K562 (cell line): ENCODE data around the gene LAPTM5. TPM values are rescaled to one million over a fixed set of nuclear protein-coding genes. Genes with fewer than 3 reads are reported as not detected.

Source experiments
- ERF ChIP-seq: fragments of 450-650 bp; formaldehyde crosslinking; IDR thresholded peaks from 2 replicates; pipeline ENCODE4 v1.4.0; 2020; ENCODE audit warnings: mild to moderate bottlenecking, mixed read lengths
- ETV6 ChIP-seq, 3 experiments: fragments of 150-350 bp in 1 of 3; sonication (generic) in 1 of 3; formaldehyde crosslinking in 1 of 3; IDR thresholded peaks; 2 replicates each; pipeline versions ENCODE4 v1.6.1 to v1.8.0; 2014 to 2022; ENCODE audit warnings: borderline replicate concordance in 2 of 3, low read depth in 2 of 3, antibody characterized with exemption in 1 of 3, low read length in 1 of 3, mild to moderate bottlenecking in 1 of 3, missing genetic modification reagents in 1 of 3
- HNRNPH1 ChIP-seq: fragments of 200-400 bp; formaldehyde crosslinking; optimal IDR thresholded peaks from 2 replicates; pipeline ENCODE3; 2017; ENCODE audit warnings: low read depth, mild to moderate bottlenecking, low read length, moderate library complexity
- NFXL1 ChIP-seq: fragments of 450-650 bp; formaldehyde crosslinking; IDR thresholded peaks from 2 replicates; pipeline ENCODE4 v1.4.0; 2021; ENCODE audit warnings: mild to moderate bottlenecking
- NUFIP1 ChIP-seq: fragments of 450-650 bp; IDR thresholded peaks from 2 replicates; pipeline ENCODE4 v1.6.1; 2018; ENCODE audit not compliant: partially characterized antibody
- SFPQ ChIP-seq: fragments of 200-400 bp; formaldehyde crosslinking; IDR thresholded peaks from 2 replicates; pipeline ENCODE4 v1.6.1; 2017; ENCODE audit warnings: mild to moderate bottlenecking, low read depth, low read length, moderate library complexity
- SRSF9 ChIP-seq: fragments of 200-400 bp; formaldehyde crosslinking; IDR thresholded peaks from 2 replicates; pipeline ENCODE4 v1.6.1; 2017; ENCODE audit warnings: low read depth, low read length, borderline replicate concordance
- TFAP4 ChIP-seq: sonication (generic); formaldehyde crosslinking; IDR thresholded peaks from 2 replicates; pipeline ENCODE4 v1.8.0; 2022; ENCODE audit warnings: missing genetic modification reagents, mild to moderate bottlenecking, moderate library complexity, borderline replicate concordance
- ZNF175 ChIP-seq: fragments of 200-800 bp; sonication (Bioruptor generic); IDR thresholded peaks from 2 replicates; pipeline ENCODE4 v1.6.1; 2016; ENCODE audit warnings: low read depth, mild to moderate bottlenecking, missing genetic modification characterization, missing compliant biosample characterization
- ZNF407 ChIP-seq: fragments of 450-650 bp; IDR thresholded peaks from 2 replicates; pipeline ENCODE4 v1.6.1; 2016; ENCODE audit warnings: low read depth
- polyA plus RNA-seq, 8 experiments: library from polyadenylated mRNA; depleted of rRNA in 4 of 8; stranded (reverse) in 5 of 8; unstranded in 3 of 8; fragments of >200 nt; fragmentation: Nextera tagmentation in 2 of 8; fragmentation: Illumina TruSeq in 1 of 8; extraction: Ambion mirVana in 2 of 8; extraction: Trizol in 1 of 8; gene quantifications; 2 replicates each; pipeline versions ENCODE4 v1.2.1 to v1.2.3, GENCODE V29; 2011 to 2014; ENCODE audit warnings: inconsistent platforms in 1 of 8, missing spikeins in 1 of 8
- total RNA-seq, 7 experiments: library from RNA; depleted of rRNA in 6 of 7; stranded (reverse); fragments of >200 nt in 6 of 7; fragmentation: Illumina TruSeq in 2 of 7; extraction: Trizol in 2 of 7; gene quantifications; 2 replicates each; pipeline versions ENCODE4 v1.2.1 to v1.2.3, GENCODE V29; 2011 to 2021; ENCODE audit warnings: low replicate concordance in 1 of 7

The LAPTM5 gene
- total and polyA plus RNA-seq, 9 of the 15 experiments (the other 6 are each of a cell fraction or from before 2014, with no cell fraction given), result 2.4 to 47.3 (median 20.3) TPM

- TF ChIP-seq ZNF407, result no peak
- TF ChIP-seq NFXL1 (CRISPR knock-in tag), result no peak
- peak; percentile 56 for TF ChIP-seq TFAP4 (CRISPR knock-in tag)
- no peak for TF ChIP-seq HNRNPH1
- TF ChIP-seq SFPQ, result no peak
- no peak for TF ChIP-seq ZNF175
- TF ChIP-seq NUFIP1, result no peak
- no peak for TF ChIP-seq SRSF9
- no peak for TF ChIP-seq ERF (CRISPR knock-in tag)
- TF ChIP-seq ETV6 (IDR thresholded peaks at IDR 0.05; ENCODE audit: borderline replicate concordance in 1 of 2, low read depth in 2 of 2, low read length in 1 of 2), result no peak
- TF ChIP-seq ETV6 (CRISPR knock-in tag; IDR thresholded peaks at IDR 0.05; ENCODE audit: borderline replicate concordance), result no peak
These were observed 25.0 kb upstream of the LAPTM5 start (continued) for GRCh38 chr1:30782361-30783255.
